ENCODE data around the gene ENOX2.
"Not testable (repeated sequence)": the region's sequence is repeated elsewhere in the genome, so short reads cannot be mapped to it uniquely, and the experiment has no call there.

ENOX2 gene

DNA sequence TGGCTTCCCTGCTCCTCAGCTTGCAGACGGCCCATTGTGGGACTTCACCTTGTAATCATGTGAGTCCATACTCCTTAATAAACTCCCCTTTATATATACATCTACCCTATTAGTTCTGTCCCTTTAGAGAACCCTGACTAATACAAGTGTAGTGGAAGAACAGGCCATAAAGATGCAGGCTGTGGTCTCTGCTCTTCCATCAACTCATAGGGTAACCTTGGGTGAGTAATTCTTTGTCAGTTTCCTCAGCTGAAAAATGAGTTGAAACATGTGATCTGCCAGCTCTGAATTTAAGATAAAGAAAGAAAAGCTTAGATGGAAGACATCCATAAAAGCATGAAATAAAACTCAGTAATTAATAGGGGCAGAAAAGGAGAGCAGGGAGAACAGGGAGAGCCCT lies 103.6 kb downstream of the ENOX2 start:
- Histone ChIP-seq H3K4me3 (ENCODE audit: low read depth, low read length) (no peak overlapping the region), H3K4me1 (no peaks in the 10 kb centered on the region), H3K9me3 (no peaks in the 10 kb centered on the region), H3K36me3 (no peaks in the 10 kb centered on the region), H3K27me3 (no peaks in the 10 kb centered on the region)
- no peak for DNase-seq
- TF ChIP-seq, protein P1, sequence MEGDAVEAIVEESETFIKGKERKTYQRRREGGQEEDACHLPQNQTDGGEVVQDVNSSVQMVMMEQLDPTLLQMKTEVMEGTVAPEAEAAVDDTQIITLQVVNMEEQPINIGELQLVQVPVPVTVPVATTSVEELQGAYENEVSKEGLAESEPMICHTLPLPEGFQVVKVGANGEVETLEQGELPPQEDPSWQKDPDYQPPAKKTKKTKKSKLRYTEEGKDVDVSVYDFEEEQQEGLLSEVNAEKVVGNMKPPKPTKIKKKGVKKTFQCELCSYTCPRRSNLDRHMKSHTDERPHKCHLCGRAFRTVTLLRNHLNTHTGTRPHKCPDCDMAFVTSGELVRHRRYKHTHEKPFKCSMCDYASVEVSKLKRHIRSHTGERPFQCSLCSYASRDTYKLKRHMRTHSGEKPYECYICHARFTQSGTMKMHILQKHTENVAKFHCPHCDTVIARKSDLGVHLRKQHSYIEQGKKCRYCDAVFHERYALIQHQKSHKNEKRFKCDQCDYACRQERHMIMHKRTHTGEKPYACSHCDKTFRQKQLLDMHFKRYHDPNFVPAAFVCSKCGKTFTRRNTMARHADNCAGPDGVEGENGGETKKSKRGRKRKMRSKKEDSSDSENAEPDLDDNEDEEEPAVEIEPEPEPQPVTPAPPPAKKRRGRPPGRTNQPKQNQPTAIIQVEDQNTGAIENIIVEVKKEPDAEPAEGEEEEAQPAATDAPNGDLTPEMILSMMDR (IDR thresholded peaks at IDR 0.05; ENCODE audit: low read depth, low read length), result no peak

DNA sequence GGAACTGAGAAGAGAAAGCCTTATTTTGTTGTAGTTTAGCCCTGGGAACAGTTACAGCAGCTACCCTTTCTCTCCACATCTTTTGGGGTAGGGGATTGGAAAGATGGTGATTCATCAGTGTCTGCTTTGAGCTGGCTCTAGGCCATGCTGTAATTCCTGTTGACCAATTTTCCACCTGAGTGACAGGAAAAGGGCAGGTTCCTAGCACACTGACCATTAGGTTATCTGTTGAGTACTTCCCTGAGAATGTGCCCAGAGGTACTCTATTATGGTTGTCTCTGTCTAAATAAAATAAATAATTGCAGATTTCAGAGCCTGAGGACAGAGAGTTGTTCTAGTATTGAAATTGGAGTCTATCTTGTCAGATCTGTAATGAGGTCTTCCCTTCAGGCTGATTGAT lies 109.0 kb downstream of the ENOX2 start:
- peak; percentile 12 for DNase-seq
- TF ChIP-seq, protein P1 (IDR thresholded peaks at IDR 0.05; ENCODE audit: low read depth, low read length), result no peak
- no peaks in the 10 kb centered on the region for H3K36me3 ChIP-seq
- no peaks in the 10 kb centered on the region for H3K27me3 ChIP-seq
- H3K9me3 ChIP-seq, result no peaks in the 10 kb centered on the region
- no peak overlapping the region for H3K4me3 ChIP-seq (ENCODE audit: low read depth, low read length)
- no peaks in the 10 kb centered on the region for H3K4me1 ChIP-seq

DNA sequence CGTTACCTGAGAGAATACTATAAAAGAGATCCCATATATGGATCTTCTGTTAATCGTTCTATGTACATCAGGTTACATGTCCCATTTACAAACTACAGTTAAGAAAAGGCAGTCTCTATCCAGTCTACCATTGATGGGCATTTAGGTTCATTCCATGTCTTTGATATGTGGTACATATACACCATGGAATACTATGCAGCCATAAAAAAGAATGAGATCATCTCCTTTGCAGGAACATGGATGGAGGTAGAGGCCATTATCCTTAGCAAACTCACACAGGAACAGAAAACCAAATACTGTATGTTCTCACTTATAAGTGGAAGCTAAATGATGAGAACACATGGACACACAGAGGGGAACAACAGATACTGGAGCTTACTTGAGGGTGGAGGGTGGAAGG lies 111.1 kb downstream of the ENOX2 start:
- H3K27me3 ChIP-seq, result not testable (repeated sequence)

DNA sequence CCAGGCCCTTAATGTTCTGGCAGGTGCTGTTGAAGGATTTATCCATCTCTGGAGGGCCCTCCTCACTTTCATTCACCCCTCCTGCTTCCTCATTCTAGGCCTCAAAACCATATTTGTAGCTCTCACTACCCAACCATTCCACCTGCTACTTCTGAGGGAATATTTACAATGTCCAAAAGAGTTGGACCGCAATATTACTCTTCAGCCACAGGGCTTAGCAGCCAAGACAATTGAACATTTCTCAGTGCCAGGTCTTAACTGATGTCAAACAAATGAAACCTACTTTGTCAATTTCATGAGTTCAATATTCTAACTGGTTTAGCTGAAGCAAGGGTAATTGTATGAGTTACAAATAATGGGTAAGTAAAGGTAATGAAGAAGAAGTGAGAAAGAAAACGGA lies 113.2 kb downstream of the ENOX2 start:
- DNase-seq, result no peak
- no peaks in the 10 kb centered on the region for H3K36me3 ChIP-seq
- no peaks in the 10 kb centered on the region for H3K27me3 ChIP-seq
- H3K9me3 ChIP-seq, result no peaks in the 10 kb centered on the region
- H3K4me1 ChIP-seq, result no peaks in the 10 kb centered on the region
- TF ChIP-seq, protein P1 (IDR thresholded peaks at IDR 0.05; ENCODE audit: low read depth, low read length), result no peak
- no peak overlapping the region for H3K4me3 ChIP-seq (ENCODE audit: low read depth, low read length)

More for the DNA sequence above, 111.1 kb downstream of the ENOX2 start:
- H3K9me3 ChIP-seq; H3K36me3 ChIP-seq; DNase-seq; H3K4me3 ChIP-seq (ENCODE audit: low read depth, low read length); H3K4me1 ChIP-seq: not testable (repeated sequence)

DNA sequence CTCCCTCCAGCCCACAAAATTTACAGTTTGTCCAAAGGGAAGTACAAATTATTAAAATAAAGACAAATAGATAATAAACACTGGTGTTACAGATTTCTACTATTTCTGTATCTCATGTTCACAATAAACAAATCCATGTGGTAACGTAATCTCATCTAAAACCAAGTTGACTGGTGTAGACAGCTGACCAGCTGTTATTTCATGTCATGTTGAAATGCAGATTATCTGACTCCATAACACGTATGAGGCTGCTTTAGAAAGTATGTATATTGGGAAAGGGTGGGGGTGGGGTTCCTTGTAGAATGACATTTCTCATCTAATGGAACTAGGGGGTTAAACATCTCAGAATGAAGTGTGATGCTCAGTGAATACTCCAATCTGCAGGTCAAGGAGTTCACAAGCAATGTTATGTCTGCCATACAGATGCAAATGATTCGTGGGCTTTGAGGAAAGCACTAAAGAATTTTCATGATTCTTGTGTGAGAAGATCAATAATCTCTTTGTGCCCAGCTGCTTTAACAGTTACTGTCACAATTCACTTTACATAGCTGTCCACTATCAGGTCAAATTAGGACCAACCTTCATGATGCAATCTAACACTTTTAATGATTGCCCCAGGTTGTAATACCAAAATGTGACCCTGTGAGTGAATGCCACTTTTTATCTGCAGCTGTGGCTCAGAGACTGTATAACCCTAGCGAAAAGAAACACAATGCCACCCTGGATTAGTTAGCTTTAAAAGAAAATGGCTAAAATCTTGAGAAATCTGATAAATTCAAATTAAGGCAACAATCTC lies 114.0 kb downstream of the ENOX2 start:
- no peak for DNase-seq
- TF ChIP-seq, protein P1 (IDR thresholded peaks at IDR 0.05; ENCODE audit: low read depth, low read length), result no peak
- Histone ChIP-seq H3K4me1 (no peaks in the 10 kb centered on the region), H3K4me3 (ENCODE audit: low read depth, low read length) (no peak overlapping the region), H3K36me3 (no peaks in the 10 kb centered on the region), H3K9me3 (no peaks in the 10 kb centered on the region), H3K27me3 (no peaks in the 10 kb centered on the region)

DNA sequence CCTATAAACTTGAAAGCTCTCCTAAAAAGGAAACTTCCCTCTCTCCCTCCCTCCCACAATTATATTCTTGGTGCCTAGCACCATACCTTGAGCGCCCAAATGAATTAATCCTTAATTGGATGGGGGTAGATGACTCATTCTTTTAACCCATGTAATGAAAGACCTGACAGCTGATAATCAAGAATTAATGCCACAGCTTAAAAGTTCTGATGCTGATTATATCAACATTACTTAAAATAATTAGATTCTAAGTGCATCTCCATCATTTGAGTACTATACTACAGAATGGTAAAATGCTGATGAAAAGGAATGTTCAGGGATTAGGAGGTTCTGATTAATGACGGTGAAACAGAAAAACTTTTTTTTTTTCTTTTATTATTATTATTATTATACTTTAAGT lies 117.0 kb downstream of the ENOX2 start:
- H3K27me3 ChIP-seq, result no peaks in the 10 kb centered on the region
- no peak overlapping the region for H3K4me3 ChIP-seq (ENCODE audit: low read depth, low read length)
- no peaks in the 10 kb centered on the region for H3K9me3 ChIP-seq
- TF ChIP-seq, protein P1 (IDR thresholded peaks at IDR 0.05; ENCODE audit: low read depth, low read length), result no peak
- H3K4me1 ChIP-seq, result no peaks in the 10 kb centered on the region
- no peaks in the 10 kb centered on the region for H3K36me3 ChIP-seq
- no peak for DNase-seq

Data from BE2C (cell line).